Neural crest cell (in vitro differentiated cells): Measurements from ENCODE around the gene CAV2. TPM values are rescaled to one million over a fixed set of nuclear protein-coding genes. Genes with fewer than 3 reads are reported as not detected.

Source experiments
- DNase-seq: peaks from one replicate; pipeline ENCODE4 v3.0.0; 2021; ENCODE audit warnings: low read depth, mixed read lengths, low spot score
- H3K27ac Mint-ChIP-seq: one replicate; pipeline ENCODE4 v1.8.0; 2021; ENCODE audit warnings: mild to moderate bottlenecking, mixed read lengths; ENCODE audit not compliant: unreplicated experiment
- H3K27me3 Mint-ChIP-seq: 2 replicates; pipeline ENCODE4 v1.8.0; 2021; ENCODE audit warnings: low read depth, mild to moderate bottlenecking, mixed read lengths
- H3K36me3 Mint-ChIP-seq: 2 replicates; pipeline ENCODE4 v1.8.0; 2021; ENCODE audit warnings: low read depth, mild to moderate bottlenecking, mixed read lengths
- H3K4me1 Mint-ChIP-seq: 2 replicates; pipeline ENCODE4 v1.8.0; 2021; ENCODE audit warnings: mixed read lengths
- H3K4me3 Mint-ChIP-seq: one replicate; pipeline ENCODE4 v1.8.0; 2021; ENCODE audit warnings: mild to moderate bottlenecking, mixed read lengths
- H3K9me3 Mint-ChIP-seq: 2 replicates; pipeline ENCODE4 v1.8.0; 2021; ENCODE audit warnings: mixed read lengths
- CTCF ChIP-seq: fragments of 200-600 bp; sonication (generic); conservative IDR thresholded peaks from 2 replicates; pipeline ENCODE4 v1.5.0; 2021; ENCODE audit warnings: antibody characterized with exemption, mild to moderate bottlenecking
- total RNA-seq: library from RNA; stranded (reverse); gene quantifications from 2 replicates; pipeline ENCODE4 v1.2.1, GENCODE V29; 2021

The CAV2 gene
- total RNA-seq, 1 donor from 2014 or later, result 1.9 TPM

- no peaks in the 10 kb centered on the region for H3K27me3 Mint-ChIP-seq
- H3K36me3 Mint-ChIP-seq, result no peaks in the 10 kb centered on the region
- H3K9me3 Mint-ChIP-seq, result no peaks in the 10 kb centered on the region
- no peak overlapping the region for H3K4me3 Mint-ChIP-seq
- peaks cover 2% of the 10 kb centered on the region for H3K4me1 Mint-ChIP-seq
- DNase-seq, result no peak
- no peak for TF ChIP-seq CTCF
- H3K27ac Mint-ChIP-seq, result no peak overlapping the region
Measured at GRCh38 chr7:116546916-116547315, 47.4 kb downstream of the CAV2 start.

GRCh38 chr7:116547347-116547746 is 47.8 kb downstream of the CAV2 start:
- H3K9me3 Mint-ChIP-seq, result no peaks in the 10 kb centered on the region
- no peak overlapping the region for H3K4me3 Mint-ChIP-seq
- no peak for TF ChIP-seq CTCF
- no peak for DNase-seq
- H3K27ac Mint-ChIP-seq, result no peak overlapping the region
- H3K36me3 Mint-ChIP-seq, result no peaks in the 10 kb centered on the region
- H3K4me1 Mint-ChIP-seq, result no peaks in the 10 kb centered on the region
- H3K27me3 Mint-ChIP-seq, result no peaks in the 10 kb centered on the region

- Mint-ChIP-seq H3K27me3 (no peaks in the 10 kb centered on the region), H3K9me3 (no peaks in the 10 kb centered on the region), H3K4me1 (no peaks in the 10 kb centered on the region), H3K36me3 (no peaks in the 10 kb centered on the region), H3K4me3 (no peak overlapping the region), H3K27ac (no peak overlapping the region)
- DNase-seq, result no peak
- no peak for TF ChIP-seq CTCF
Measured at GRCh38 chr7:116548506-116548905, 49.0 kb downstream of the CAV2 start.

- peaks cover 3% of the 10 kb centered on the region for H3K4me1 Mint-ChIP-seq
- H3K36me3 Mint-ChIP-seq, result no peaks in the 10 kb centered on the region
- no peak for DNase-seq
- H3K9me3 Mint-ChIP-seq, result no peaks in the 10 kb centered on the region
- no peak for TF ChIP-seq CTCF
- no peak overlapping the region for H3K4me3 Mint-ChIP-seq
- no peak overlapping the region for H3K27ac Mint-ChIP-seq
- H3K27me3 Mint-ChIP-seq, result no peaks in the 10 kb centered on the region
Measured at GRCh38 chr7:116549370-116549769, 49.8 kb downstream of the CAV2 start.

- no peak for DNase-seq
- no peak for TF ChIP-seq CTCF
- H3K4me1 Mint-ChIP-seq, result peaks cover 3% of the 10 kb centered on the region
- H3K36me3 Mint-ChIP-seq, result no peaks in the 10 kb centered on the region
- no peak overlapping the region for H3K27ac Mint-ChIP-seq
- H3K4me3 Mint-ChIP-seq, result no peak overlapping the region
- no peaks in the 10 kb centered on the region for H3K9me3 Mint-ChIP-seq
- H3K27me3 Mint-ChIP-seq, result no peaks in the 10 kb centered on the region
Measured at GRCh38 chr7:116551692-116552091, 52.2 kb downstream of the CAV2 start.

- no peak for DNase-seq
- H3K27ac Mint-ChIP-seq, result no peak overlapping the region
- H3K9me3 Mint-ChIP-seq, result no peaks in the 10 kb centered on the region
- TF ChIP-seq CTCF, result no peak
- H3K36me3 Mint-ChIP-seq, result no peaks in the 10 kb centered on the region
- H3K4me1 Mint-ChIP-seq, result peaks cover 3% of the 10 kb centered on the region
- H3K27me3 Mint-ChIP-seq, result no peaks in the 10 kb centered on the region
- H3K4me3 Mint-ChIP-seq, result no peak overlapping the region
Measured at GRCh38 chr7:116552602-116553001, 53.1 kb downstream of the CAV2 start.
